ENCODE data around the gene RIPPLY3. TPM values are rescaled to one million over a fixed set of nuclear protein-coding genes. Genes with fewer than 3 reads are reported as not detected.

RIPPLY3 gene
- total and polyA plus RNA-seq, 8 donors: 0.18 to 0.65 (median 0.50) TPM; not detected in 4

GRCh38 chr21:37061926-37062592 is 55.6 kb downstream of the RIPPLY3 start:
- TF ChIP-seq CTCF (IDR thresholded peaks at IDR 0.05): no peak
- TF ChIP-seq EP300 (IDR thresholded peaks at IDR 0.05): no peak
- TF ChIP-seq POLR2AphosphoS5 (IDR thresholded peaks at IDR 0.05): no peak
- TF ChIP-seq POLR2A (IDR thresholded peaks at IDR 0.05): no peak
- Histone ChIP-seq H3K9me3 (no peaks in the 10 kb centered on the region), H3K4me3 (no peak overlapping the region), H3K36me3 (peaks cover 0 to 22% (median 19%) of the 10 kb centered on the region in 4 donors), H3K27ac (no peak overlapping the region), H3K4me1 (peaks cover 0 to 9% (median 6%) of the 10 kb centered on the region in 4 donors), H3K27me3 (no peaks in the 10 kb centered on the region)
- no peak for DNase-seq
- 79 to 88% (median 82%) methylated on average over 7 of the region's 7 CpGs for WGBS, 5 donors
- intact Hi-C loops (cut with DNase I; ENCODE audit: low total_unique reads): no loop called here

- Histone ChIP-seq H3K4me3 (no peak overlapping the region), H3K27me3 (no peaks in the 10 kb centered on the region), H3K27ac (no peak overlapping the region), H3K4me1 (peaks cover 0 to 9% (median 6%) of the 10 kb centered on the region in 4 donors), H3K36me3 (peaks cover 0 to 27% (median 23%) of the 10 kb centered on the region in 4 donors), H3K9me3 (no peaks in the 10 kb centered on the region)
- 82 to 87% (median 84%) methylated on average over 6 of the region's 6 CpGs for WGBS, 5 donors
- DNase-seq: no peak
- intact Hi-C loops (cut with DNase I; ENCODE audit: low total_unique reads): no loop called here
- no peak for TF ChIP-seq EP300 (IDR thresholded peaks at IDR 0.05)
Observed at GRCh38 chr21:37062593-37062935, 56.1 kb downstream of the RIPPLY3 start.

- peaks cover 0 to 32% (median 24%) of the 10 kb centered on the region in 4 donors for H3K36me3 ChIP-seq
- H3K4me3 ChIP-seq: no peak overlapping the region
- H3K27ac ChIP-seq: no peak overlapping the region
- peaks cover 0 to 9% (median 6%) of the 10 kb centered on the region in 4 donors for H3K4me1 ChIP-seq
- no peaks in the 10 kb centered on the region for H3K9me3 ChIP-seq
- WGBS, 5 donors: 47 to 96% (median 58%) methylated on average over 1 of the region's 1 CpG
- DNase-seq: no peak
- TF ChIP-seq POLR2AphosphoS5 (IDR thresholded peaks at IDR 0.05) (no peak), EP300 (IDR thresholded peaks at IDR 0.05) (no peak), CTCF (IDR thresholded peaks at IDR 0.05) (no peak), POLR2A (IDR thresholded peaks at IDR 0.05) (no peak)
- H3K27me3 ChIP-seq: no peaks in the 10 kb centered on the region
- intact Hi-C loops (cut with DNase I; ENCODE audit: low total_unique reads): no loop called here
Observed at GRCh38 chr21:37063433-37063832, 56.9 kb downstream of the RIPPLY3 start.

- Histone ChIP-seq H3K4me1 (peaks cover 0 to 9% (median 5%) of the 10 kb centered on the region in 4 donors), H3K36me3 (peaks cover 0 to 38% (median 34%) of the 10 kb centered on the region in 4 donors), H3K27ac (no peak overlapping the region), H3K4me3 (no peak overlapping the region), H3K27me3 (no peaks in the 10 kb centered on the region), H3K9me3 (no peaks in the 10 kb centered on the region)
- TF ChIP-seq POLR2AphosphoS5 (IDR thresholded peaks at IDR 0.05) (no peak), EP300 (IDR thresholded peaks at IDR 0.05) (no peak), CTCF (IDR thresholded peaks at IDR 0.05) (no peak), POLR2A (IDR thresholded peaks at IDR 0.05) (no peak)
- intact Hi-C loops (cut with DNase I; ENCODE audit: low total_unique reads): no loop called here
- DNase-seq: no peak
Observed at GRCh38 chr21:37064841-37065240, 58.3 kb downstream of the RIPPLY3 start.

- intact Hi-C loops (cut with DNase I; ENCODE audit: low total_unique reads): no loop called here
- Histone ChIP-seq H3K4me3 (no peak overlapping the region), H3K36me3 (peaks cover 0 to 38% (median 36%) of the 10 kb centered on the region in 4 donors), H3K27me3 (no peaks in the 10 kb centered on the region), H3K27ac (no peak overlapping the region), H3K4me1 (peaks cover 0 to 10% (median 4%) of the 10 kb centered on the region in 4 donors), H3K9me3 (no peaks in the 10 kb centered on the region)
- DNase-seq: no peak
- WGBS, 5 donors: 89 to 96% (median 94%) methylated on average over 9 of the region's 9 CpGs
- TF ChIP-seq CTCF (IDR thresholded peaks at IDR 0.05) (no peak), EP300 (IDR thresholded peaks at IDR 0.05) (no peak), POLR2A (IDR thresholded peaks at IDR 0.05) (no peak), POLR2AphosphoS5 (IDR thresholded peaks at IDR 0.05) (no peak)
Observed at GRCh38 chr21:37065561-37066177, 59.2 kb downstream of the RIPPLY3 start.

Data from stomach (tissue), 9 donors.